Measurements from ENCODE around the gene PRB2.
"Not testable (repeated sequence)": the region's sequence is repeated elsewhere in the genome, so short reads cannot be mapped to it uniquely, and the experiment has no call there.

The PRB2 gene

GRCh38 chr12:11397366-11397765, 2.0 kb upstream of the PRB2 start:
- TF ChIP-seq CTCF (conservative IDR thresholded peaks at IDR 0.05; ENCODE audit: low read depth) = no peak
- ChIA-PET CTCF (no interaction called here), POLR2A (ENCODE audit: low non-redundant PET) (no interaction called here)
- no peak for DNase-seq (ENCODE audit: low spot score)
- H3K27ac ChIP-seq = no peak overlapping the region

GRCh38 chr12:11391456-11391855, 3.9 kb downstream of the PRB2 start:
- CTCF ChIA-PET; H3K27ac ChIP-seq; DNase-seq (ENCODE audit: low spot score); POLR2A ChIA-PET (ENCODE audit: low non-redundant PET): not testable (repeated sequence)

GRCh38 chr12:11377420-11377819, 17.9 kb downstream of the PRB2 start:
- POLR2A ChIA-PET (ENCODE audit: low non-redundant PET); CTCF ChIA-PET: not testable (repeated sequence)

GRCh38 chr12:11361151-11361550, 34.2 kb downstream of the PRB2 start:
- ChIA-PET POLR2A (ENCODE audit: low non-redundant PET) (no interaction called here), CTCF (no interaction called here)
- no peak overlapping the region for H3K27ac ChIP-seq
- TF ChIP-seq CTCF (conservative IDR thresholded peaks at IDR 0.05; ENCODE audit: low read depth) = no peak
- DNase-seq (ENCODE audit: low spot score) = no peak

More at GRCh38 chr12:11377420-11377819, 17.9 kb downstream of the PRB2 start:
- H3K27ac ChIP-seq; DNase-seq (ENCODE audit: low spot score): not testable (repeated sequence)

- peak; percentile 26 for DNase-seq (ENCODE audit: low spot score)
- POLR2A ChIA-PET (ENCODE audit: low non-redundant PET); CTCF ChIA-PET; H3K27ac ChIP-seq: not testable (repeated sequence)
Observed at GRCh38 chr12:11360205-11360883, 35.0 kb downstream of the PRB2 start.

- DNase-seq (ENCODE audit: low spot score); POLR2A ChIA-PET (ENCODE audit: low non-redundant PET); CTCF ChIA-PET; H3K27ac ChIP-seq: not testable (repeated sequence)
Observed at GRCh38 chr12:11351736-11352135, 43.6 kb downstream of the PRB2 start.

GRCh38 chr12:11348439-11348838, 46.9 kb downstream of the PRB2 start:
- H3K27ac ChIP-seq = no peak overlapping the region
- POLR2A ChIA-PET (ENCODE audit: low non-redundant PET) = no interaction called here
- no peak for DNase-seq (ENCODE audit: low spot score)
- CTCF ChIA-PET = interaction anchor here (0.6 to 0.7 kb wide), 2 partner anchors 958 to 1610 kb away, joined by 3 read pairs; no protein-coding TSS in a partner anchor
- no peak for TF ChIP-seq CTCF (conservative IDR thresholded peaks at IDR 0.05; ENCODE audit: low read depth)

GRCh38 chr12:11347810-11348209, 47.6 kb downstream of the PRB2 start:
- POLR2A ChIA-PET (ENCODE audit: low non-redundant PET) = no interaction called here
- TF ChIP-seq CTCF (conservative IDR thresholded peaks at IDR 0.05; ENCODE audit: low read depth) = no peak
- H3K27ac ChIP-seq = no peak overlapping the region
- DNase-seq (ENCODE audit: low spot score) = no peak
- CTCF ChIA-PET = interaction anchor here (0.7 kb wide), 1 partner anchor 824 kb away, joined by 3 read pairs; no protein-coding TSS in a partner anchor

- POLR2A ChIA-PET (ENCODE audit: low non-redundant PET) = no interaction called here
- TF ChIP-seq CTCF (conservative IDR thresholded peaks at IDR 0.05; ENCODE audit: low read depth) = no peak
Observed at GRCh38 chr12:11344500-11344899, 50.9 kb downstream of the PRB2 start.

More at GRCh38 chr12:11344500-11344899, 50.9 kb downstream of the PRB2 start:
- no peak for DNase-seq (ENCODE audit: low spot score)
- CTCF ChIA-PET = no interaction called here
- H3K27ac ChIP-seq = no peak overlapping the region

All from RWPE1 (cell line).